Stimulated activated memory B cell treated with anti-CD40 and anti-IgM and Interleukin-4, amounts not matched to agents 10 μg/mL and 1 μg/mL and 100 μg/mL, for 72 hours (primary cell): ENCODE results near the gene ARAP2.

Experiments used
- ATAC-seq: fragments of 150-1000 bp; cut with Tn5 transposase; 2 replicates; pipeline ENCODE4 v1.10.0; 2021
- H3K27ac Mint-ChIP-seq: one replicate; pipeline ENCODE4 v1.8.0; 2022; ENCODE audit warnings: mild to moderate bottlenecking, mixed read lengths
- H3K27me3 Mint-ChIP-seq: one replicate; pipeline ENCODE4 v1.8.0; 2022; ENCODE audit warnings: mixed read lengths
- H3K36me3 Mint-ChIP-seq: one replicate; pipeline ENCODE4 v1.8.0; 2022; ENCODE audit warnings: mixed read lengths
- H3K4me1 Mint-ChIP-seq: one replicate; pipeline ENCODE4 v1.8.0; 2022; ENCODE audit warnings: mixed read lengths
- H3K4me3 Mint-ChIP-seq: one replicate; pipeline ENCODE4 v1.8.0; 2022; ENCODE audit warnings: mild to moderate bottlenecking, moderate library complexity, mixed read lengths
- H3K9me3 Mint-ChIP-seq: one replicate; pipeline ENCODE4 v1.8.0; 2022; ENCODE audit warnings: mixed read lengths

The ARAP2 gene

DNA sequence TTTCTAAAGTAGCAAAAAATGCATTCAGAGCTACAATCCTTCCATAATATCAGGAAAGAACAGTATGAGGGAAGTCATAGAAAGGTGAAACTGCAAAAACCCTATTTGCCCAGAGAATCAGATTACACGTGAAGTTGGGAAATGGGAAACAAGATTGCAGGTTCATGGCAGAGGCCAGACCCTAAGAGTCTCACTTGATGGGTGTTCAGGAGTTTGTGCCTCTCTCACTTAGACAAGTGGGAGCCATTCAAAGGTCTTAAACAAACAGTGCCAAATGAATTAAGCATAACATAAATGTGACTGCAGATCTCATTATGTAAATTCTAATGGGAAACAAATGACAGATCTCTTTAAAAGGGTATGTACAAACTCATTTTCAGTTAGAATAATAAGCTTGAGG, 91.6 kb downstream of the ARAP2 start:
- Mint-ChIP-seq H3K4me1 (peaks cover 8% of the 10 kb centered on the region), H3K27ac (no peak overlapping the region), H3K27me3 (no peaks in the 10 kb centered on the region), H3K9me3 (no peaks in the 10 kb centered on the region), H3K36me3 (peaks cover 60% of the 10 kb centered on the region), H3K4me3 (no peak overlapping the region)
- ATAC-seq: no peak

- Mint-ChIP-seq H3K36me3 (peaks cover 64% of the 10 kb centered on the region), H3K27me3 (no peaks in the 10 kb centered on the region), H3K27ac (peak overlapping the region; percentile 8), H3K9me3 (no peaks in the 10 kb centered on the region), H3K4me3 (no peak overlapping the region), H3K4me1 (peaks cover 10% of the 10 kb centered on the region)
- no peak for ATAC-seq
Measured at GRCh38 chr4:36142504-36142903, 101.8 kb downstream of the ARAP2 start.

GRCh38 chr4:36141186-36141585, 103.1 kb downstream of the ARAP2 start:
- Mint-ChIP-seq H3K4me3 (no peak overlapping the region), H3K4me1 (peaks cover 10% of the 10 kb centered on the region), H3K27ac (no peak overlapping the region), H3K27me3 (no peaks in the 10 kb centered on the region), H3K9me3 (no peaks in the 10 kb centered on the region), H3K36me3 (peaks cover 54% of the 10 kb centered on the region)
- ATAC-seq: no peak

DNA sequence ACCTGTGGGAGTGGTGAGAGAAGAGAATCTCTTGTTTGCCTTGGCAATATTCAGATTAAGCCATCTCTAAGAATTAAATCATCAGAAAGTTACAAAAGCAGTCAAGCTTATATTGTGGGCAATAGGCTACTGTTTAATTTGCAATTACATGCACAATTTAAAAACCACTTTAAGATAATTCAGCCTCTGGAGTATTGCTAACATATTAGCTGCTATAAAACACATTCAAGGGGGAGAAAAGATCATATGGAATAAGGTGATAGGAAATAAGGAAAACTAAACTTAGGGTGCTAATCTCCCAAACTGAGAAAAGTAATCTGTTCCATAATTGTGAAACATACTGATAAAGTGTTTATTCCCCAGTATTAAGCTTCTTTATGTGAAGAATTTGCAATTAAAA, 103.9 kb downstream of the ARAP2 start:
- H3K4me3 Mint-ChIP-seq: no peak overlapping the region
- H3K36me3 Mint-ChIP-seq: peaks cover 47% of the 10 kb centered on the region
- ATAC-seq: no peak

GRCh38 chr4:36138220-36138619, 106.1 kb downstream of the ARAP2 start:
- Mint-ChIP-seq H3K27me3 (no peaks in the 10 kb centered on the region), H3K4me3 (no peak overlapping the region), H3K9me3 (no peaks in the 10 kb centered on the region), H3K27ac (no peak overlapping the region), H3K4me1 (peaks cover 10% of the 10 kb centered on the region), H3K36me3 (peaks cover 30% of the 10 kb centered on the region)
- ATAC-seq: no peak

More for the DNA sequence above, 103.9 kb downstream of the ARAP2 start:
- peaks cover 10% of the 10 kb centered on the region for H3K4me1 Mint-ChIP-seq
- H3K9me3 Mint-ChIP-seq: no peaks in the 10 kb centered on the region
- H3K27ac Mint-ChIP-seq: no peak overlapping the region
- H3K27me3 Mint-ChIP-seq: no peaks in the 10 kb centered on the region

DNA sequence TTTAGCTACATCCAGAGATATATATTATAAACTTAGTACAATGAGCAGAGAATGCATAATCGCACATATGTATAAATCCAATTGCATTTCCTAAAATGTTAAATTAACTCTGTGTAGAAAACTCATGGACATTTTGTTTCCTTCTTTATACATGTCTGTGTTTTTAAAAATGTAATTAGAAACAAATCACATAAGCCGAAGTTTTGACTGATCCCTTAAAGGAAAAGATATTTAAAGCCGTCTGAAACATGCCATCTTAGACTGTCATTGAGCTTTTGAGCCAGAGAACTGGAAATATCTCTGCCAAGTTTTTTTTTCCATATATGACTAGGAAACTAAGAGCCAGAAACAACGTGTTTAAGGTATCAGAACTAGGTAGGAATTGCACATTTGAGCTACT, 107.0 kb downstream of the ARAP2 start:
- H3K27me3 Mint-ChIP-seq: no peaks in the 10 kb centered on the region
- no peak overlapping the region for H3K27ac Mint-ChIP-seq
- H3K36me3 Mint-ChIP-seq: peaks cover 22% of the 10 kb centered on the region
- no peak overlapping the region for H3K4me3 Mint-ChIP-seq
- no peaks in the 10 kb centered on the region for H3K9me3 Mint-ChIP-seq
- no peak for ATAC-seq
- peaks cover 2% of the 10 kb centered on the region for H3K4me1 Mint-ChIP-seq

DNA sequence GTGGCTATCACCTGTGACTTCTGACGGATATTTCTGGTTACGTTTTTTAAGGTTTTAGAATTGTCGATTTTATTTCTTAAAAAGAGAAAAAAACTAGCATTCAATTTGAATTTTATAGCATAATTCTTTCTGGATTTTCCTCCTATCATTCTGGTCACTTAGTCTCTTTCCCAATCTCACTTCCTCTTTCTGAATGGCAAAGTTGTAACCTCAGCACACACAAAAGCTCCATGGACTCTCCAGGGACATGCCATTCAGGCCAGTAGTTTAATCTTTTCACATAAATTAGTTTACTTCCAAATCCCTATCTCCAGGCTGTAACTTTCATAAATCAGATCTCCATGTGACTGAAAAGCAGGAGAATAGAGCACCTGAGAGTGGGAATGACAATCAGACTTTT, 110.7 kb downstream of the ARAP2 start:
- H3K9me3 Mint-ChIP-seq: no peaks in the 10 kb centered on the region

GRCh38 chr4:36133086-36133485, 111.2 kb downstream of the ARAP2 start:
- H3K9me3 Mint-ChIP-seq: no peaks in the 10 kb centered on the region

More for the DNA sequence above, 110.7 kb downstream of the ARAP2 start:
- H3K4me3 Mint-ChIP-seq: no peak overlapping the region
- no peak overlapping the region for H3K27ac Mint-ChIP-seq
- H3K27me3 Mint-ChIP-seq: no peaks in the 10 kb centered on the region
- peaks cover 27% of the 10 kb centered on the region for H3K36me3 Mint-ChIP-seq
- ATAC-seq: peak; percentile 58
- H3K4me1 Mint-ChIP-seq: no peaks in the 10 kb centered on the region

GRCh38 chr4:36130641-36131040, 113.7 kb downstream of the ARAP2 start:
- Mint-ChIP-seq H3K9me3 (no peaks in the 10 kb centered on the region), H3K27me3 (no peaks in the 10 kb centered on the region), H3K27ac (no peak overlapping the region), H3K4me1 (no peaks in the 10 kb centered on the region), H3K4me3 (no peak overlapping the region), H3K36me3 (peaks cover 23% of the 10 kb centered on the region)
- no peak for ATAC-seq

More at GRCh38 chr4:36133086-36133485, 111.2 kb downstream of the ARAP2 start:
- H3K27me3 Mint-ChIP-seq: no peaks in the 10 kb centered on the region
- peaks cover 22% of the 10 kb centered on the region for H3K36me3 Mint-ChIP-seq
- H3K4me3 Mint-ChIP-seq: no peak overlapping the region
- no peaks in the 10 kb centered on the region for H3K4me1 Mint-ChIP-seq
- ATAC-seq: no peak
- H3K27ac Mint-ChIP-seq: no peak overlapping the region

DNA sequence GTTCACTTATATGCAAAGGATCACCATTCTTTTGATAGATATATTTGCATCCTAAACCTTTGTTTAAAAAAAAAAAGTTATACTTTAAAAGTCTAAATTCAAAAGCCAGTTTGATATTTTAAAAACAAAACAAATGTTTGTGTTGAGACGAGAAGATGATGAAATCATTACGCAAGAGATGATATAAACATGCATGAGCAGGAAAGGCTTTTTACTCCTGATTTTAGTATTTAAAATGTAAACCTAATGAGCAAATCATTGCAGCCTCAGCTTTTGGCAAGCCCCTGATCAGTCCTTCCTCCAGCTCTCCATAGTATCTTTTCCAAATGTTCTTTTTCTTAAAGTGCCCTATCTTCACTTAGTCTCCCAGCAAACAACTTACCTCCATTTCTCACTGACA, 115.6 kb downstream of the ARAP2 start:
- H3K4me1 Mint-ChIP-seq: no peaks in the 10 kb centered on the region
- peaks cover 40% of the 10 kb centered on the region for H3K36me3 Mint-ChIP-seq
- no peak overlapping the region for H3K27ac Mint-ChIP-seq
- no peaks in the 10 kb centered on the region for H3K9me3 Mint-ChIP-seq
- H3K4me3 Mint-ChIP-seq: no peak overlapping the region
- no peaks in the 10 kb centered on the region for H3K27me3 Mint-ChIP-seq
- no peak for ATAC-seq

GRCh38 chr4:36123906-36124305, 120.4 kb downstream of the ARAP2 start:
- Mint-ChIP-seq H3K9me3 (peaks cover 2% of the 10 kb centered on the region), H3K4me1 (no peaks in the 10 kb centered on the region), H3K27me3 (no peaks in the 10 kb centered on the region), H3K27ac (no peak overlapping the region), H3K36me3 (peaks cover 55% of the 10 kb centered on the region), H3K4me3 (no peak overlapping the region)
- no peak for ATAC-seq

GRCh38 chr4:36115312-36115711, 129.0 kb downstream of the ARAP2 start:
- H3K4me1 Mint-ChIP-seq: no peaks in the 10 kb centered on the region
- H3K36me3 Mint-ChIP-seq: peaks cover 57% of the 10 kb centered on the region
- H3K27me3 Mint-ChIP-seq: no peaks in the 10 kb centered on the region
- ATAC-seq: no peak
- no peaks in the 10 kb centered on the region for H3K9me3 Mint-ChIP-seq
- H3K27ac Mint-ChIP-seq: no peak overlapping the region
- no peak overlapping the region for H3K4me3 Mint-ChIP-seq

DNA sequence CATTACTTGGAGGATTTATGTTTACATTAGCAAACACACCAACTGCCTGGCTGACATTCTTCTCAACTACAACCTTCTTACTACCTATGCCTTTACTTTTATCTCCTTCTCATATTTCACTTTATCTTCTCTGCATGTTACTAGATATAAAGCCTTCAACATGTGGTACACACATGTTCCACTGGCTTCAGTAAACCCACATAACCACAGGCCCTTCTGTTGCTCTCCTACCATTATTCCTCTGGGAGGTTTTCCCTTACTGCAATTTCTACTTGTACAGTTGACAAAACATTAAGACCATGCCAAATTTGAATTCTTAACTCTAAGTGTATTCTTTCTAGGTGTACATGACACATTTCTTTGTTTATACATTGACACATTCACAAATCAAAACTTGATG, 133.1 kb downstream of the ARAP2 start:
- peaks cover 32% of the 10 kb centered on the region for H3K36me3 Mint-ChIP-seq
- no peak for ATAC-seq
- H3K27me3 Mint-ChIP-seq: no peaks in the 10 kb centered on the region
- H3K4me1 Mint-ChIP-seq: no peaks in the 10 kb centered on the region
- no peak overlapping the region for H3K27ac Mint-ChIP-seq
- no peak overlapping the region for H3K4me3 Mint-ChIP-seq
- H3K9me3 Mint-ChIP-seq: no peaks in the 10 kb centered on the region

GRCh38 chr4:36099509-36099908, 144.8 kb downstream of the ARAP2 start:
- Mint-ChIP-seq H3K36me3 (peaks cover 66% of the 10 kb centered on the region), H3K27ac (no peak overlapping the region), H3K4me3 (no peak overlapping the region), H3K9me3 (no peaks in the 10 kb centered on the region), H3K4me1 (no peaks in the 10 kb centered on the region), H3K27me3 (no peaks in the 10 kb centered on the region)
- ATAC-seq: no peak

GRCh38 chr4:36094995-36095394, 149.3 kb downstream of the ARAP2 start:
- Mint-ChIP-seq H3K36me3 (peaks cover 51% of the 10 kb centered on the region), H3K9me3 (no peaks in the 10 kb centered on the region), H3K27me3 (no peaks in the 10 kb centered on the region), H3K4me1 (no peaks in the 10 kb centered on the region), H3K27ac (no peak overlapping the region), H3K4me3 (no peak overlapping the region)
- no peak for ATAC-seq

DNA sequence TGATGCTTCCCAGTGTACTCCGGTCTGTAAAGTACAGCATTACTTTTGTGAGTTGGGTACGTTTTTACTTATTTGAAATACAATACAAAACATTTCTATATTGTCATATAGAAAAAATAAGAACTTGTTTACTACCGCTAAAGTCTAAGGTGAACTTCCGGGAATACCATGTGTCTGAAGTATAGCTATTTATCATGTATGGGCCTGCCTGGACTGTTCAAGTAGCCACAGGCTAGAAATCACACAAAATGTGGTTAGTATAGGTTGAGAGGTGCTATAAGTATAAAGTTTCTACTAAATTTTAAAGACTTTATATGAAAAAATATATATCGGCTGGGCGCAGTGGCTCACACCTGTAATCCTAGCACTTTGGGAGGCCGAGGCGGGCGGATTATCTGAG, 152.3 kb downstream of the ARAP2 start:
- no peak for ATAC-seq
- H3K27ac Mint-ChIP-seq: no peak overlapping the region
- H3K27me3 Mint-ChIP-seq: no peaks in the 10 kb centered on the region
- no peaks in the 10 kb centered on the region for H3K4me1 Mint-ChIP-seq
- peaks cover 43% of the 10 kb centered on the region for H3K36me3 Mint-ChIP-seq
- no peak overlapping the region for H3K4me3 Mint-ChIP-seq
- no peaks in the 10 kb centered on the region for H3K9me3 Mint-ChIP-seq

DNA sequence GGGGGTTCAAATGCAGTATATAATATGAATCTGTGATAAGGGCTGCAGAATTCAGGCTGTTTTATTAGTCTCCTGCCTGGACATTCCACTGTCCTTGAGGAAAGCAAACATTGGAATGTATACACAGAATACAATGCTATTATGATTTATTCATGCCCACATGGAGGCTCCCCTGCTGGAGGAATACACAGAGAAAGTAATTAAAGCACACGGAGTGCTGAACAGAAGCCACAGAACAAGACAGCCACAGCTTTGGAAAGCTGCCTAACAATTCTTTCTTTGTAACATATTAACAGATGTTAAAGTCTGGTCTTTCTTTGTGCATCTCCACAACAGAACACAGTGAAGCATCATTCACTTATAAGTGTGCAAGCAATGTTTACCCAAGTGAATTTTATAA, 155.8 kb downstream of the ARAP2 start:
- H3K4me3 Mint-ChIP-seq: no peak overlapping the region
- no peaks in the 10 kb centered on the region for H3K4me1 Mint-ChIP-seq
- no peaks in the 10 kb centered on the region for H3K9me3 Mint-ChIP-seq
- no peak for ATAC-seq
- no peak overlapping the region for H3K27ac Mint-ChIP-seq
- no peaks in the 10 kb centered on the region for H3K27me3 Mint-ChIP-seq
- peaks cover 28% of the 10 kb centered on the region for H3K36me3 Mint-ChIP-seq
